HepG2 (cell line): ENCODE results near the gene SLC9A1. TPM values are rescaled to one million over a fixed set of nuclear protein-coding genes. Genes with fewer than 3 reads are reported as not detected.

Source experiments
- ATAC-seq: fragments of 200-7000 bp; cut with Tn5 transposase; 3 replicates; pipeline ENCODE4 v1.9.1; 2020; ENCODE audit warnings: mild to moderate bottlenecking, moderate library complexity
- BruUV-seq: library from RNA; stranded (reverse); fragments of 400-500 nt; replicated peaks from 2 replicates; lab custom pipeline; 2021; lab: Mats Ljungman, UMichigan
- CTCF ChIA-PET: fragments of 300-600 bp; formaldehyde crosslinking; extraction: SDS; loops from one replicate; lab custom pipeline; 2021; ENCODE audit warnings: low total read pairs, inconsistent platforms, low intra/inter-chr PET ratio; lab: Yijun Ruan, JAX
- POLR2A ChIA-PET: fragments of 350-600 bp; sonication (Branson Sonifier 250); formaldehyde crosslinking; loops from one replicate; lab custom pipeline; 2020; ENCODE audit warnings: antibody characterized with exemption, inconsistent platforms; lab: Yijun Ruan, JAX
- DNase-seq: peaks from one replicate; pipeline ENCODE4 v3.0.0-alpha.2; 2015; ENCODE audit warnings: low spot score
- FAIRE-seq: peaks from 3 replicates; lab custom pipeline; 2011; peaks lifted over from hg19 to GRCh38; lab: Jason Lieb, UNC
- H2AFZ ChIP-seq: one replicate; pipeline ENCODE4 v1.6.1; 2011; ENCODE audit warnings: low read length, inconsistent platforms
- H3K27ac ChIP-seq: fragments of 300-600 bp; 3 replicates; pipeline ENCODE4 v1.8.0; 2011; ENCODE audit warnings: mixed run types, mild to moderate bottlenecking, mixed read lengths, low read length, inconsistent platforms; ENCODE audit not compliant: insufficient read depth; ENCODE audit errors: extremely low read length
- H3K27me3 ChIP-seq, 2 experiments: fragments of 200-600 bp in 1 of 2; 2 replicates in 1 of 2; 3 replicates in 1 of 2; pipeline versions ENCODE4 v1.6.0 to v1.8.0; 2011; ENCODE audit warnings: low read length in 2 of 2, mild to moderate bottlenecking in 2 of 2, moderate library complexity in 2 of 2, inconsistent platforms in 1 of 2; ENCODE audit not compliant: insufficient read depth in 2 of 2, control insufficient read depth in 1 of 2
- H3K36me3 ChIP-seq, 2 experiments: fragments of 200-600 bp in 1 of 2; replicated peaks in 1 of 2; 2 replicates in 1 of 2; 3 replicates in 1 of 2; pipeline versions ENCODE4 v1.5.1 to v1.8.0; 2011; ENCODE audit warnings: low read length in 2 of 2, inconsistent platforms in 1 of 2; ENCODE audit not compliant: insufficient read depth in 2 of 2, control insufficient read depth in 1 of 2
- H3K4me1 ChIP-seq: 2 replicates; pipeline ENCODE4 v1.5.1; 2012; ENCODE audit warnings: low read length, inconsistent platforms; ENCODE audit not compliant: insufficient read depth
- H3K4me2 ChIP-seq: 2 replicates; pipeline ENCODE4 v1.6.0; 2011; ENCODE audit warnings: low read depth, low read length, inconsistent platforms
- H3K4me3 ChIP-seq, 3 experiments: fragments of 200-600 bp in 1 of 3; sonication (generic), shearing (Covaris generic) in 1 of 3; replicated peaks in 1 of 3; 2 replicates each; pipeline ENCODE4 v1.5.1; 2011 to 2016; ENCODE audit warnings: low read length in 3 of 3, inconsistent platforms in 2 of 3, low read depth in 2 of 3, mild to moderate bottlenecking in 2 of 3, control low read depth in 1 of 3, mixed read lengths in 1 of 3; ENCODE audit not compliant: insufficient read depth in 1 of 3
- H3K79me2 ChIP-seq: one replicate; pipeline ENCODE4 v1.6.1; 2011; ENCODE audit warnings: low read length, inconsistent platforms; ENCODE audit not compliant: insufficient read depth
- H3K9ac ChIP-seq: 2 replicates; pipeline ENCODE4 v1.6.0; 2011; ENCODE audit warnings: mild to moderate bottlenecking, low read depth, low read length, inconsistent platforms; ENCODE audit not compliant: insufficient read depth
- H3K9me3 ChIP-seq: 2 replicates; pipeline ENCODE4 v1.5.1; 2012; ENCODE audit warnings: mild to moderate bottlenecking, low read length
- H4K20me1 ChIP-seq: 2 replicates; pipeline ENCODE4 v1.6.0; 2011; ENCODE audit warnings: inconsistent platforms, mild to moderate bottlenecking, low read length, moderate library complexity; ENCODE audit not compliant: insufficient read depth
- HMGXB4 ChIP-seq, 2 experiments: sonication (generic) in 1 of 2; formaldehyde crosslinking in 1 of 2; IDR thresholded peaks; 2 replicates each; pipeline versions ENCODE4 v1.4.0 to v1.6.1; 2018 to 2020; ENCODE audit warnings: missing genetic modification reagents in 2 of 2, borderline replicate concordance in 1 of 2, low read depth in 1 of 2, mild to moderate bottlenecking in 1 of 2, missing biosample characterization in 1 of 2
- HNRNPL ChIP-seq: fragments of 200-400 bp; formaldehyde crosslinking; IDR thresholded peaks from 2 replicates; pipeline ENCODE4 v1.6.1; 2017; ENCODE audit warnings: mild to moderate bottlenecking, low read depth, low read length
- MED8 ChIP-seq: sonication (generic); formaldehyde crosslinking; IDR thresholded peaks from 2 replicates; pipeline ENCODE4 v1.8.1; 2023; ENCODE audit warnings: mild to moderate bottlenecking, missing genetic modification reagents; ENCODE audit not compliant: insufficient replicate concordance
- NFYC ChIP-seq: IDR thresholded peaks from 2 replicates; pipeline ENCODE4 v1.6.1; 2016; ENCODE audit warnings: missing genetic modification reagents, missing compliant biosample characterization
- PHF8 ChIP-seq: sonication (generic); formaldehyde crosslinking; IDR thresholded peaks from 2 replicates; pipeline ENCODE4 v1.5.0; 2020; ENCODE audit warnings: missing genetic modification reagents
- SMAD1 ChIP-seq: sonication (generic); formaldehyde crosslinking; IDR thresholded peaks from 2 replicates; pipeline ENCODE4 v1.4.0; 2020; ENCODE audit warnings: missing genetic modification reagents, low read depth, mild to moderate bottlenecking, borderline replicate concordance
- SRSF9 ChIP-seq: fragments of 200-400 bp; formaldehyde crosslinking; IDR thresholded peaks from 2 replicates; pipeline ENCODE4 v1.6.1; 2018; ENCODE audit warnings: borderline replicate concordance, mild to moderate bottlenecking, low read depth, low read length; ENCODE audit not compliant: insufficient read depth, poor library complexity, severe bottlenecking
- XRCC5 ChIP-seq: fragments of 200-400 bp; formaldehyde crosslinking; optimal IDR thresholded peaks from 2 replicates; pipeline ENCODE3; 2017; ENCODE audit warnings: mild to moderate bottlenecking, low read length
- ZNF275 ChIP-seq: sonication (generic); formaldehyde crosslinking; IDR thresholded peaks from 2 replicates; pipeline ENCODE4 v1.8.0; 2022; ENCODE audit warnings: missing genetic modification reagents, mild to moderate bottlenecking, inconsistent platforms, borderline replicate concordance
- ZNF33A ChIP-seq: sonication (generic); formaldehyde crosslinking; IDR thresholded peaks from 2 replicates; pipeline ENCODE4 v1.5.1; 2020; ENCODE audit warnings: missing genetic modification reagents, mild to moderate bottlenecking, moderate library complexity, borderline replicate concordance
- WGBS: methylation state at CpG from one replicate; pipeline ENCODE4 v1.1.6; 2017; ENCODE audit warnings: low lambda C conversion rate; 5-methylcytosine and 5-hydroxymethylcytosine counted together
- in situ Hi-C: cut with HindIII; loops from 2 replicates; pipeline ENCODE4 v1.10.0; 2017; ENCODE audit warnings: low pct_unique_long_range_greater_than_20kb; ENCODE audit not compliant: extremely low pct_ligation_motif_present
- intact Hi-C: fragments of 100-400 bp; cut with micrococcal nuclease; formaldehyde crosslinking; loops from one replicate; pipeline ENCODE4 v1.10.0; 2022; ENCODE audit not compliant: unreplicated experiment
- polyA plus RNA-seq, 8 experiments: library from polyadenylated mRNA; depleted of rRNA in 3 of 8; stranded (reverse) in 7 of 8; unstranded in 1 of 8; fragments of >200 nt; fragmentation: Illumina TruSeq in 4 of 8; extraction: Trizol in 4 of 8; gene quantifications; 2 replicates each; pipeline versions ENCODE4 v1.2.1 to v1.2.3, GENCODE V29; 2011 to 2016; ENCODE audit warnings: low read depth in 4 of 8, missing spikeins in 1 of 8, mixed read lengths in 1 of 8; ENCODE audit not compliant: insufficient read depth in 1 of 8
- total RNA-seq, 5 experiments: library from RNA; depleted of rRNA; stranded (reverse); fragments of >200 nt; fragmentation: Illumina TruSeq; extraction: Trizol; gene quantifications; 2 replicates each; pipeline ENCODE4 v1.2.3, GENCODE V29; 2016; ENCODE audit warnings: low read depth in 1 of 5
- TF ChIP-seq, protein P1 (sequence below): IDR thresholded peaks from 2 replicates; pipeline ENCODE4 v1.6.1; 2018; ENCODE audit warnings: missing genetic modification reagents, mild to moderate bottlenecking, missing compliant biosample characterization
- TF ChIP-seq, protein P2 (sequence below): sonication (generic); formaldehyde crosslinking; IDR thresholded peaks from 2 replicates; pipeline ENCODE4 v1.4.0; 2020; ENCODE audit warnings: missing genetic modification reagents

Gene SLC9A1
- total and polyA plus RNA-seq, 2 of the 13 experiments (the other 11 are each of a cell fraction or from before 2014, with no cell fraction given): 1.4 to 2.9 TPM

DNA sequence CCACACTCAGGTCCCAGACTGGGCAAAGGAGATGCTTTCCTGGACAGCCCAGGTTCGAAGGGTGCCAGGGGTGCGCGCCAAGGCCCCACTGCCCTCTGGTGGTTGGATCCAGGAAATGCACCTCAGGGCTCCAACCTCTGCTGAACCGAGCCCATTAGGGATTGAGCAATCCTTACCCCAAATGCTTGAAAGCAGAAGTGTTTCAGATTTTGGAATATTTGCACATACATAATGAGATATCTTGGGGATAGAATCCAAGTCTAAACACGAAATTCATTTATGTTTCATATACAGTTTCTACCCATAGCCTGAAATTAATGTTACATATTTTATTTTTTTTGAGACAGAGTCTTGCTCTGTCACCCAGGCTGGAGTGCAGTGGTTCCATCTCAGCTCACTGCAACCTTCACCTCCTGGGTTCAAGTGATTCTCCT is 57.4 kb downstream of the SLC9A1 start:
- H3K27me3 ChIP-seq: peaks cover 0 to 13% of the 10 kb centered on the region in 2 experiments; a peak in 2 of 5 replicates
- no peak overlapping the region for H3K4me3 ChIP-seq
- H3K4me2 ChIP-seq: no peak overlapping the region
- POLR2A ChIA-PET: interaction anchor here (1.4 to 1.6 kb wide), 2 partner anchors 51 to 58 kb away, joined by 5 read pairs; partner anchors contain the start of gene SLC9A1
- 0% methylated on average over 5 of the region's 5 CpGs for WGBS
- no peak overlapping the region for H3K9ac ChIP-seq
- DNase-seq (peak; percentile 58), ATAC-seq (peak; percentile 74), FAIRE-seq (peak; percentile 93)
- intact Hi-C loops (loop anchor here (1.0 to 10.0 kb wide), 2 partner anchors 53 to 133 kb away; partner anchors contain the start of gene KDF1), in situ Hi-C loops (loop anchor here (5.0 kb wide), 2 partner anchors 50 to 130 kb away; no protein-coding TSS in a partner anchor)
- peaks cover 29% of the 10 kb centered on the region for H3K4me1 ChIP-seq
- no peaks in the 10 kb centered on the region for H3K9me3 ChIP-seq
- H3K36me3 ChIP-seq: no peaks in the 10 kb centered on the region
- CTCF ChIA-PET: interaction anchor here (1.3 to 5.5 kb wide), 2 partner anchors 52 to 100 kb away, joined by 3 to 95 read pairs; no protein-coding TSS in a partner anchor
- no peaks in the 10 kb centered on the region for H3K79me2 ChIP-seq
- no peak overlapping the region for H2AFZ ChIP-seq
- H4K20me1 ChIP-seq: no peaks in the 10 kb centered on the region
- H3K27ac ChIP-seq: no peak overlapping the region
- no TSS peak for BruUV-seq
- TF ChIP-seq MED8 (CRISPR knock-in tag): no peak
- TF ChIP-seq ZNF275 (CRISPR knock-in tag): no peak
- TF ChIP-seq PHF8 (CRISPR knock-in tag): 0 out of 2 replicates have a peak, but pooled peaks have one; percentile 26
- TF ChIP-seq, protein P1, sequence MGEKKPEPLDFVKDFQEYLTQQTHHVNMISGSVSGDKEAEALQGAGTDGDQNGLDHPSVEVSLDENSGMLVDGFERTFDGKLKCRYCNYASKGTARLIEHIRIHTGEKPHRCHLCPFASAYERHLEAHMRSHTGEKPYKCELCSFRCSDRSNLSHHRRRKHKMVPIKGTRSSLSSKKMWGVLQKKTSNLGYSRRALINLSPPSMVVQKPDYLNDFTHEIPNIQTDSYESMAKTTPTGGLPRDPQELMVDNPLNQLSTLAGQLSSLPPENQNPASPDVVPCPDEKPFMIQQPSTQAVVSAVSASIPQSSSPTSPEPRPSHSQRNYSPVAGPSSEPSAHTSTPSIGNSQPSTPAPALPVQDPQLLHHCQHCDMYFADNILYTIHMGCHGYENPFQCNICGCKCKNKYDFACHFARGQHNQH (CRISPR knock-in tag): peak; percentile 59; the same call in 1 of the 2 replicates
- TF ChIP-seq HNRNPL: no peak
- peak; percentile 89 for TF ChIP-seq XRCC5
- no peak for TF ChIP-seq SRSF9
- TF ChIP-seq, protein P2, sequence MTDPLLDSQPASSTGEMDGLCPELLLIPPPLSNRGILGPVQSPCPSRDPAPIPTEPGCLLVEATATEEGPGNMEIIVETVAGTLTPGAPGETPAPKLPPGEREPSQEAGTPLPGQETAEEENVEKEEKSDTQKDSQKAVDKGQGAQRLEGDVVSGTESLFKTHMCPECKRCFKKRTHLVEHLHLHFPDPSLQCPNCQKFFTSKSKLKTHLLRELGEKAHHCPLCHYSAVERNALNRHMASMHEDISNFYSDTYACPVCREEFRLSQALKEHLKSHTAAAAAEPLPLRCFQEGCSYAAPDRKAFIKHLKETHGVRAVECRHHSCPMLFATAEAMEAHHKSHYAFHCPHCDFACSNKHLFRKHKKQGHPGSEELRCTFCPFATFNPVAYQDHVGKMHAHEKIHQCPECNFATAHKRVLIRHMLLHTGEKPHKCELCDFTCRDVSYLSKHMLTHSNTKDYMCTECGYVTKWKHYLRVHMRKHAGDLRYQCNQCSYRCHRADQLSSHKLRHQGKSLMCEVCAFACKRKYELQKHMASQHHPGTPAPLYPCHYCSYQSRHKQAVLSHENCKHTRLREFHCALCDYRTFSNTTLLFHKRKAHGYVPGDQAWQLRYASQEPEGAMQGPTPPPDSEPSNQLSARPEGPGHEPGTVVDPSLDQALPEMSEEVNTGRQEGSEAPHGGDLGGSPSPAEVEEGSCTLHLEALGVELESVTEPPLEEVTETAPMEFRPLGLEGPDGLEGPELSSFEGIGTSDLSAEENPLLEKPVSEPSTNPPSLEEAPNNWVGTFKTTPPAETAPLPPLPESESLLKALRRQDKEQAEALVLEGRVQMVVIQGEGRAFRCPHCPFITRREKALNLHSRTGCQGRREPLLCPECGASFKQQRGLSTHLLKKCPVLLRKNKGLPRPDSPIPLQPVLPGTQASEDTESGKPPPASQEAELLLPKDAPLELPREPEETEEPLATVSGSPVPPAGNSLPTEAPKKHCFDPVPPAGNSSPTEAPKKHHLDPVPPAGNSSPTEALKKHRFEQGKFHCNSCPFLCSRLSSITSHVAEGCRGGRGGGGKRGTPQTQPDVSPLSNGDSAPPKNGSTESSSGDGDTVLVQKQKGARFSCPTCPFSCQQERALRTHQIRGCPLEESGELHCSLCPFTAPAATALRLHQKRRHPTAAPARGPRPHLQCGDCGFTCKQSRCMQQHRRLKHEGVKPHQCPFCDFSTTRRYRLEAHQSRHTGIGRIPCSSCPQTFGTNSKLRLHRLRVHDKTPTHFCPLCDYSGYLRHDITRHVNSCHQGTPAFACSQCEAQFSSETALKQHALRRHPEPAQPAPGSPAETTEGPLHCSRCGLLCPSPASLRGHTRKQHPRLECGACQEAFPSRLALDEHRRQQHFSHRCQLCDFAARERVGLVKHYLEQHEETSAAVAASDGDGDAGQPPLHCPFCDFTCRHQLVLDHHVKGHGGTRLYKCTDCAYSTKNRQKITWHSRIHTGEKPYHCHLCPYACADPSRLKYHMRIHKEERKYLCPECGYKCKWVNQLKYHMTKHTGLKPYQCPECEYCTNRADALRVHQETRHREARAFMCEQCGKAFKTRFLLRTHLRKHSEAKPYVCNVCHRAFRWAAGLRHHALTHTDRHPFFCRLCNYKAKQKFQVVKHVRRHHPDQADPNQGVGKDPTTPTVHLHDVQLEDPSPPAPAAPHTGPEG (CRISPR knock-in tag): no peak
- no peak for TF ChIP-seq ZNF33A (CRISPR knock-in tag)
- TF ChIP-seq HMGXB4 (CRISPR knock-in tag; IDR thresholded peaks at IDR 0.05; ENCODE audit: borderline replicate concordance in 1 of 2, low read depth in 1 of 2): peak; percentile 26 to 74; a peak in 3 of 4 replicates
- TF ChIP-seq SMAD1 (CRISPR knock-in tag): no peak
- no peak for TF ChIP-seq NFYC (CRISPR knock-in tag)
